IPS-11a (cell line): Measurements from ENCODE around the gene TNFAIP2.

ENCODE experiments used
- H3K4me3 ChIP-seq: one replicate; pipeline ENCODE4 v1.5.1; 2013; ENCODE audit warnings: low read depth, low read length, control low read depth

TNFAIP2 gene

DNA sequence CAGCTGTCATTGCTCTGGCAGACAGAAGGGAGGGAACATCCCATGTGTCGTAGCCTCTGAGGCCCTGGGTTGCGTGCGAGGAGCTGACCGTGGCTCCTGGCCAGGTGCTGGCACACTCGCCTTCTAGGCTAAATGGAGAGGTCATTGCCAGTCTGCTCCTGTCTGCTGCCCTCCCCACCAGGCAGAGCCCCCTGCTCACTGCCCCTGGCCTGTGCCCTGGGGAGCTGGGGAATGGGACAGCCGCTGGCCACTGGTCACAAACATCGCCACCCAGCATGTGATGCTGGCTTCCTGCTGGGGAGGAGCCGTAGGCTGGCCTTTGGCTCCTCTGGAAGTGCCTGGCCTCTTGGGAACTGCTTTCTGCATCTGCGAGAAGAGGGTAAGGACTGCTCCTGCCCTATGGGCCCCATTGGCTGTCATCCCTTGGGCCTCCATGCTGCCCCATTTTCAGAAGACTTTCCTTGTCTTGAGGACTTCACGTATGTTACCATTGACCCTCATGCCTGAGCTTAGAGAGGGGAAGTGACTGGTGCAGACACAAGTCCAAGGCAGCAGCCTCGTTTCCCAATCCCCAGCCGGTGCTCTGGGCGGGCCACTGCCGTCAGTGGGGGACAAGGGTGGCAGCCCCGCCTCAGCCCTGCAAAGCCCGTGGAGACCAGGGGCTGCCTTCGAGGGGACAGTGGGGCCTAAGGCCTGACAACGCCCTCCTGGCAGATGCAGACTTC is 2.0 kb upstream of the TNFAIP2 start:
- H3K4me3 ChIP-seq, result no peak overlapping the region

- H3K4me3 ChIP-seq, result no peak overlapping the region
Observed at GRCh38 chr14:103121846-103122584, 1.2 kb upstream of the TNFAIP2 start.

GRCh38 chr14:103122585-103122946 is 695 bp upstream of the TNFAIP2 start:
- H3K4me3 ChIP-seq, result no peak overlapping the region

DNA sequence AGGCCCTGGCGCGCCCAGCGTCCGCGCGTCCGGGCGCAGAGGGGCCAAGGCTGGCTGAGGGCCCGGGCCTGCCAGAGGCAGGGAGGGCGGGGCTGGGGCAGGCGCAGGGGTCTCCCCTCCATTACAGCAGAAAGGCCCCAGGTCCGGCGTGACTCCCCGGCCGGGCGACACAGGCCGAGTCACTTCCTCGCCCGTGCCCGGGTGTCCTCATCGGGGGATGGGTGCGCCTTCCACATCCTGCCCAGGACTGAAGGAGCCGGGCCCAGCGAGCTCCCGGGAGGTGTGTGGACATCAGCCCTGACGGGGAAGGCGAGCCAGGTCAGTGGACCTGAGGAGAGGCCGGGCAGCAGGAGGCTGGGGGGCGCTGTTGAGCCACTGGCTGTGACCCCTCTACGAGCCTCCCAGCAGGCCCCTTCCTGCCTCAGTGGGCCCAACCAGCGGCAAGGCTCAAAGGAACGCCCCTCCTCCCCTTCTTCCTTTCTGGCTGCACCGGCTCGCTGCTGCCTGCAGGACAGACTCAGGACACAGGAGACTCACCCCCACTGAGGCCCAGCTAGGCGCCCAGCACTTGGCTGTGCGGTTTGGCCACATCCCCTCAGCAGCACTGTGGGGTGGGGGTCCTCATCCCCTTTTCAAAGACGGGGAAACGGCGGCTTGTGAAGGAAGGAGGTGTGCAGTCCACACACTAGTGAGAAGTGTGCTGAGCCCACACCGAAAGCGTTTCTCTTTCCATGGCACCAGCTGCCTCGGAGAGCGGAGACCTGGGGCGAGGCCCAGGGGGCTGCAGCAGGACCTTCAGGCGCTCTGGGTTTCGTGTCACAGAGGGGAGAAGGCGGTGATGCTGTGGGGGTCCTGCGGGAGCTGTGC is 606 bp downstream of the TNFAIP2 start:
- peak overlapping the region; percentile 24 for H3K4me3 ChIP-seq

GRCh38 chr14:103124501-103125001 is 1.3 kb downstream of the TNFAIP2 start:
- no peak overlapping the region for H3K4me3 ChIP-seq

GRCh38 chr14:103125098-103126070 is 2.1 kb downstream of the TNFAIP2 start:
- H3K4me3 ChIP-seq, result no peak overlapping the region

DNA sequence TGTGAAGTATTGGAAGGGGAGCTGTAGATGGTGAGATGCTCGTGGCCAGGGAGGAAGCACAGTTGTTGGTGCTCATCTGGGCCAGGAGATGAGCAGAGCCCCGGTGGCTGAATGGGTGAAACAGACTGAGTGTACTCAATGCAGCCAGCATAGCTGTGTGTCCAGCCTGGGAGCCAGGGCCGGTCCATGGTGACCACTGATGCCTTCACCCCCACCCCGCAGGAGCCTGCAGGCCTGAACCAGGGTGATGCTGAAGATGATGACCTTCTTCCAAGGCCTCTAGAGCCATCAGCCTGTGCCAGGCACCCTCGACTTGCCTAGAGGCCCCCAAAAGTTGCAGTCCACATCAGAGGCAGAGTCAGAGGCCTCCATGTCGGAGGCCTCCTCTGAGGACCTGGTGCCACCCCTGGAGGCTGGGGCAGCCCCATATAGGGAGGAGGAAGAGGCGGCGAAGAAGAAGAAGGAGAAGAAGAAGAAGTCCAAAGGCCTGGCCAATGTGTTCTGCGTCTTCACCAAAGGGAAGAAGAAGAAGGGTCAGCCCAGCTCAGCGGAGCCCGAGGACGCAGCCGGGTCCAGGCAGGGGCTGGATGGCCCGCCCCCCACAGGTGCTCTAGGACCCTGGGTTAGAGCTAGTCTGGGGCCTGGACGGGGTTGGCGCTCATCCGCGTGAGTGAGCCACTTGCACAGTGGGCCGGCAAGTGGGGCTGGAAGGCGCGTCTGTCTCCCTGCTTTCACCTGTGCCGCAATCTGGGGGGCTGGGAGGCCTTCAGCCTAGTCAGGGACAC is 3.0 kb downstream of the TNFAIP2 start:
- H3K4me3 ChIP-seq, result no peak overlapping the region

DNA sequence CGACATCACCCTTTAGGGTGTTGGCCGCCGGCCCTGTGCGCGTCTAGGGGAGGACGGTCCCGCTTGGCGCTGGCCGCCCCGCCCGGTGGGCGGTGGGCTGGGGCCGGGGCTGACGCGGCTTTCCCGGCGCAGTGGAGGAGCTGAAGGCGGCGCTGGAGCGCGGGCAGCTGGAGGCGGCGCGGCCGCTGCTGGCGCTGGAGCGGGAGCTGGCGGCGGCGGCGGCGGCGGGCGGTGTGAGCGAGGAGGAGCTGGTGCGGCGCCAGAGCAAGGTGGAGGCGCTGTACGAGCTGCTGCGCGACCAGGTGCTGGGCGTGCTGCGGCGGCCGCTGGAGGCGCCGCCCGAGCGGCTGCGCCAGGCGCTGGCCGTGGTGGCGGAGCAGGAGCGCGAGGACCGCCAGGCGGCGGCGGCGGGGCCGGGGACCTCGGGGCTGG is 3.6 kb downstream of the TNFAIP2 start:
- no peak overlapping the region for H3K4me3 ChIP-seq

GRCh38 chr14:103127356-103127755 is 4.1 kb downstream of the TNFAIP2 start:
- no peak overlapping the region for H3K4me3 ChIP-seq

- no peak overlapping the region for H3K4me3 ChIP-seq
Observed at GRCh38 chr14:103127861-103128598, 4.8 kb downstream of the TNFAIP2 start.

DNA sequence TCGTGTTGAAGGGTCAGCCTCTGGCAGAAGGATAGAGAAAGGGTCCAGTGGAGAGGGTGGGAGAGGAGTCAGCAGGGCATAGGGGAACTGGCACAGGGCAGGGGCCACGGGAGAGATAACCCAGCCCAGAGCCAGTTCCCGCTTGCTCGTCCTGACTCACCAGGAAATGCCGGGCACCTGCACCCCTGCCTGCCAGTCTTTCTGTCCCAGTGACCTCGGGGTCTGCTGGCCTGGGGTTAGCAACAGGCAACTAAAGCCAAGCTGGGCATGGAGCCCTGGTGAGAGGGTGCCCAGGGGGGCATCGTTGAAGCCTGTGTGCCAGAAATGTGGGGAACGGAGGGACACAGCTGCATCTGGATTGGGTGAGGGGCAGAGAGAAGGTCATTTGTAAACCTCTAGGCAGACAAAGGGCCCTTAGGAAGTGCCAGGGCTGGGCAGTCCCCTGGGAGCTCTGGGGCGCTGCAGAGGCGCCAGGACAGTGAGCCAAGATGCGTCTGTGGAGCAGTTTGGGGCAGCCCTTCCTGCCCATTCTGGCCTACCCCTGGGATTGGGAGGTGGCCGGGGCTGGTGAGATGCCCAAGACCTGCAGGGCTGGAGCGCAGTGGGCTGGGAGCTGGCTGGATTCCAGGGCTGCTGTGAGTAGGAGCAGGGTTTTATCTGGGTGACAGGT is 5.5 kb downstream of the TNFAIP2 start:
- H3K4me3 ChIP-seq, result no peak overlapping the region

GRCh38 chr14:103129301-103130016 is 6.2 kb downstream of the TNFAIP2 start:
- no peak overlapping the region for H3K4me3 ChIP-seq

DNA sequence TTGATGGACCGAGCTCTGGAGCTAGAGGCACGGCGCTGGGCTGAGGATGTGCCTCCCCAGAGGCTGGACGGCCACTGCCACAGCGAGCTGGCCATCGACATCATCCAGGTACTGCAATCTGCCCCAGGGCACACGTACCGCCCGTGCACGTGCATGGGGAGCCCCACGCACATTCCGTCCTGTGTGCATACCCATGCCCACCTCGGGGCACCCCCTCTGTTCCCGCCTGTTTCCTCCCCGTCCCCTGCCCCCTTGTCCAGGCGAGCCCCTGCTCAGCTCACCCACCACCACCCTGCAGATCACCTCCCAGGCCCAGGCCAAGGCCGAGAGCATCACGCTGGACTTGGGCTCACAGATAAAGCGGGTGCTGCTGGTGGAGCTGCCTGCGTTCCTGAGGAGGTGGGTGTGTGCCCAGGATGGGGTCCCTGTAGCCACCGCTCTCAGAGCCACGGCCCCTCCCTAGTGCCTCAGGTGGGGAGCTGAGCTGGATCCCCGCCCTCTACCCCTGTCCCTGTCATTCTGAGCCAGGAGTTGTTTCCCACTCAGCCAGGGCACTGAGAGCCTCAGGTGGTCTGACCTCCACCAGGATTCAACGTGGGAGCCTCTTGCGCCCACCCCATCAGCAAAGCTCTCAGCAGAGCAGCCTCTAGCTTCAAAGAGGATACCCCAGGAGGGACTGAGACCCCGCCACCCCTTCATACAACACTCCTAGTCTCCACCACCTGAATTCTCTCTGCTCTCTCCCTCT is 6.9 kb downstream of the TNFAIP2 start:
- no peak overlapping the region for H3K4me3 ChIP-seq

GRCh38 chr14:103130965-103131364 is 7.7 kb downstream of the TNFAIP2 start:
- no peak overlapping the region for H3K4me3 ChIP-seq

- H3K4me3 ChIP-seq, result no peak overlapping the region
Observed at GRCh38 chr14:103131580-103131979, 8.3 kb downstream of the TNFAIP2 start.

DNA sequence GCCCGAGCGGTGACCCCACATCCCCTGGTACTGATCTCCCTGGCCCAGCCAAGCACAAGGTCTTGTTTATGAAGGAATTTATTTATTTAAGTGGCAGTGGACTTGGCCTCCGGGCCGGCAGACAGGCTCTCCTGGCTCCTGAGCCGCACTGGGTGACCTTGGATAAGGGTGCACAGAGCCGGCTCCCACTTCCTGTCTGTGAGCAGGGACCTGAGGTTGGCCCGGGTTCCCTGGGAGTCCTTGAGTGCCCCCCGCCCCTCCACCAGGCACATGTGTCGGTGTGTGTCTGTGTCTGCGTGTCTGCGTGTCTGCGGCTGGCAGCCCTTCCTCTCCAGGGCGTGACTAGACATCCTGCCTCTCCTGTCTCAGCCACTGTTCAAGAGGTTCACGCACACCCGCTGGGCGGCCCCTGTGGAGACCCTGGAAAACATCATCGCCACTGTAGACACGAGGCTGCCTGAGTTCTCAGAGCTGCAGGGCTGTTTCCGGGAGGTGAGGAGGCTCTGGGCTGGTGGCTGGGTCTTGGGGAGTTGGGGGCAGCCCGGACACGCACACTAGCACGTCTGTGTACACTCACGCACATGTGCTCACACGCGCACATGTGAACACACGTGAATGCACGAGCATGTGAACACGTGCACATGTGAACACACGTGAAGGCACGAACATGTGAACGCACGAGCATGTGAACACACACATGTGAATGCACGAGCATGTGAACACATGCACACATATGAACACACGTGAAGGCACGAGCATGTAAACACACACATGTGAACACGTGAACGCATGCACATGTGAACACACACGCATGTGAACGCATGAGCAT is 9.3 kb downstream of the TNFAIP2 start:
- no peak overlapping the region for H3K4me3 ChIP-seq
